PC-3 (cell line): ENCODE results near the gene DMD. TPM values are rescaled to one million over a fixed set of nuclear protein-coding genes. Genes with fewer than 3 reads are reported as not detected.

Experiments used
- ATAC-seq: fragments of 200-7000 bp; cut with Tn5 transposase; 2 replicates; pipeline ENCODE4 v1.9.1; 2020; ENCODE audit warnings: mild to moderate bottlenecking, moderate library complexity
- BruUV-seq: library from RNA; stranded (reverse); fragments of 400-500 nt; replicated peaks from 2 replicates; lab custom pipeline; 2021; lab: Mats Ljungman, UMichigan
- CTCF ChIA-PET: fragments of 300-600 bp; sonication (Branson Sonifier 250); formaldehyde crosslinking; loops from one replicate; lab custom pipeline; 2022; ENCODE audit warnings: antibody characterized with exemption; lab: Charles Lee
- POLR2A ChIA-PET: fragments of 300-600 bp; sonication (Branson Sonifier 250); formaldehyde crosslinking; loops from one replicate; lab custom pipeline; 2022; ENCODE audit warnings: antibody characterized with exemption; ENCODE audit not compliant: unreplicated experiment; lab: Charles Lee
- DNase-seq: peaks from one replicate; pipeline ENCODE4 v3.0.0-alpha.2; 2015
- H2AFZ ChIP-seq: fragments of 300-600 bp; sonication (generic); 2 replicates; pipeline ENCODE4 v1.6.0; 2016; ENCODE audit warnings: antibody characterized with exemption, low read length
- H3F3A ChIP-seq: fragments of 300-600 bp; sonication (generic); one replicate; pipeline ENCODE4 v1.6.0; 2017; ENCODE audit warnings: antibody characterized with exemption, low read length, control low read depth, mild to moderate bottlenecking; ENCODE audit not compliant: unreplicated experiment
- H3K27ac ChIP-seq: fragments of 300-600 bp; sonication (generic); 2 replicates; pipeline ENCODE4 v1.5.1; 2016; ENCODE audit warnings: mild to moderate bottlenecking, low read length
- H3K27me3 ChIP-seq: fragments of 300-600 bp; sonication (generic); 2 replicates; pipeline ENCODE4 v1.6.1; 2016; ENCODE audit warnings: low read length, mixed read lengths
- H3K36me3 ChIP-seq: fragments of 300-600 bp; sonication (generic); 2 replicates; pipeline ENCODE4 v1.6.1; 2016; ENCODE audit warnings: low read depth, mixed run types, low read length, mixed read lengths
- H3K4me1 ChIP-seq: fragments of 300-600 bp; sonication (generic); 2 replicates; pipeline ENCODE4 v1.5.1; 2016; ENCODE audit warnings: low read length; ENCODE audit not compliant: insufficient read depth
- H3K4me2 ChIP-seq: fragments of 300-600 bp; sonication (generic); 2 replicates; pipeline ENCODE4 v1.6.0; 2016; ENCODE audit warnings: low read length
- H3K4me3 ChIP-seq: fragments of 300-600 bp; sonication (generic); 2 replicates; pipeline ENCODE4 v1.5.1; 2016; ENCODE audit warnings: mild to moderate bottlenecking, low read length, mixed read lengths
- H3K79me2 ChIP-seq: fragments of 300-600 bp; sonication (generic); 2 replicates; pipeline ENCODE4 v1.6.1; 2017; ENCODE audit warnings: low read length, mixed read lengths
- H3K9ac ChIP-seq: fragments of 300-600 bp; sonication (generic); 2 replicates; pipeline ENCODE4 v1.6.0; 2016; ENCODE audit warnings: mild to moderate bottlenecking, low read length
- H3K9me2 ChIP-seq: fragments of 300-600 bp; sonication (generic); replicated peaks from 2 replicates; pipeline ENCODE4 v1.6.1; 2016; ENCODE audit warnings: mixed run types, low read length, mixed read lengths
- H3K9me3 ChIP-seq: fragments of 300-600 bp; sonication (generic); 2 replicates; pipeline ENCODE4 v1.6.1; 2016; ENCODE audit warnings: low read length, mixed read lengths
- H4K20me1 ChIP-seq: fragments of 300-600 bp; sonication (generic); 2 replicates; pipeline ENCODE4 v1.6.1; 2016; ENCODE audit warnings: low read length, mixed read lengths
- EZH2 ChIP-seq: fragments of 300-600 bp; sonication (generic); IDR thresholded peaks from one replicate; pipeline ENCODE4 v1.6.1; 2017; ENCODE audit warnings: antibody characterized with exemption, mild to moderate bottlenecking, low read length; ENCODE audit not compliant: unreplicated experiment
- EZH2phosphoT487 ChIP-seq: fragments of 300-600 bp; sonication (generic); IDR thresholded peaks from 2 replicates; pipeline ENCODE4 v1.6.1; 2018; ENCODE audit warnings: mild to moderate bottlenecking, antibody characterized with exemption, low read length, borderline replicate concordance
- intact Hi-C: fragments of 100-400 bp; cut with micrococcal nuclease; formaldehyde crosslinking; loops from 2 replicates; pipeline ENCODE4 v1.9.0; 2023
- total RNA-seq: library from RNA; depleted of rRNA; stranded (reverse); fragments of >200 nt; gene quantifications from 2 replicates; pipeline ENCODE4 v1.2.3, GENCODE V29; 2014
- TF ChIP-seq, protein P1 (sequence below): fragments of 300-600 bp; sonication (generic); conservative IDR thresholded peaks from 2 replicates; pipeline ENCODE4 v1.5.1; 2017; ENCODE audit warnings: antibody characterized with exemption, low read depth, mild to moderate bottlenecking, low read length

Gene DMD
- total RNA-seq, 1 experiment from 2014 or later: not detected

DNA sequence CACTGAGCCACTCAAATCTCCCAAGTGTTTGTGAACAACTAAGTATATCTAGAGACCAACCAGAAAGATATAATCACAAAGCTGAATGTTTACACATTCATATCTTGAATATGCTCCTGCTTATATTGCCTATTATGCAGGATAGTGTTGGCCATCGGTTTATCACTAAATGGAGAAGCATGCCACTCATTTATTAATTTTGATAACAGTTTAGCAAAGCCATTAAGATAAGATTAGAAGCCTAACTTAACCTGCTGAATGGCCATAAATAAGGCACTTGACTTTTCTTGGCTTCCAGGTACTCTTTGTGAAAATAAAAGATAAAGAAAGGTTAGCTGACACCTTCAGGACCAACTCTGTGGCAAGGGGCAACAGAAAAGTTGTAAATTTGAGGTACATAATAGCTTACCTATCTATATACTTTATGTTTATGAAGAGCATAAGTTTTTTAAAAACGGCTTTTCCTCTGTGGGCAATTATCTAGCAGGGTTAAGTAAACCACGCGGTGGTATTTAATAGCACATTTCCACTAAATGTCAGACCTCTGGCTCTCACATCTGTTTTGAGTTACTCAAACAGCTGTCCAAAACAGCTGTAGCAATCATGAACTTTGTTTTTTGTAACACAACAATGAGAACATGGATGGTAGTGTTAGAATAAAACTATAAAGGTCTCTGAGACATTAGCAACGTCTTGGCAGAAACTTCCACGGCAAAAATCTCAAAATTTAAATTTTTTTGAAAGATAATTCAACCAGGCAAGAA, 2080.7 kb downstream of the DMD start:
- Histone ChIP-seq H3K4me2 (no peak overlapping the region), H2AFZ (no peak overlapping the region), H3F3A (no peaks in the 10 kb centered on the region), H3K27ac (no peak overlapping the region), H4K20me1 (no peaks in the 10 kb centered on the region), H3K36me3 (no peaks in the 10 kb centered on the region), H3K4me1 (no peaks in the 10 kb centered on the region), H3K9ac (no peak overlapping the region), H3K79me2 (no peaks in the 10 kb centered on the region), H3K9me3 (no peaks in the 10 kb centered on the region), H3K9me2 (no peaks in the 10 kb centered on the region), H3K4me3 (no peak overlapping the region), H3K27me3 (no peaks in the 10 kb centered on the region)
- ChIA-PET CTCF (no interaction called here), POLR2A (no interaction called here)
- ATAC-seq (no peak), DNase-seq (no peak)
- BruUV-seq: no TSS peak
- TF ChIP-seq EZH2phosphoT487 (no peak), EZH2 (no peak)
- TF ChIP-seq, protein P1, sequence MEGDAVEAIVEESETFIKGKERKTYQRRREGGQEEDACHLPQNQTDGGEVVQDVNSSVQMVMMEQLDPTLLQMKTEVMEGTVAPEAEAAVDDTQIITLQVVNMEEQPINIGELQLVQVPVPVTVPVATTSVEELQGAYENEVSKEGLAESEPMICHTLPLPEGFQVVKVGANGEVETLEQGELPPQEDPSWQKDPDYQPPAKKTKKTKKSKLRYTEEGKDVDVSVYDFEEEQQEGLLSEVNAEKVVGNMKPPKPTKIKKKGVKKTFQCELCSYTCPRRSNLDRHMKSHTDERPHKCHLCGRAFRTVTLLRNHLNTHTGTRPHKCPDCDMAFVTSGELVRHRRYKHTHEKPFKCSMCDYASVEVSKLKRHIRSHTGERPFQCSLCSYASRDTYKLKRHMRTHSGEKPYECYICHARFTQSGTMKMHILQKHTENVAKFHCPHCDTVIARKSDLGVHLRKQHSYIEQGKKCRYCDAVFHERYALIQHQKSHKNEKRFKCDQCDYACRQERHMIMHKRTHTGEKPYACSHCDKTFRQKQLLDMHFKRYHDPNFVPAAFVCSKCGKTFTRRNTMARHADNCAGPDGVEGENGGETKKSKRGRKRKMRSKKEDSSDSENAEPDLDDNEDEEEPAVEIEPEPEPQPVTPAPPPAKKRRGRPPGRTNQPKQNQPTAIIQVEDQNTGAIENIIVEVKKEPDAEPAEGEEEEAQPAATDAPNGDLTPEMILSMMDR: no peak
- intact Hi-C loops: no loop called here

GRCh38 chrX:31128855-31129254, 2082.5 kb downstream of the DMD start:
- intact Hi-C loops: no loop called here
- Histone ChIP-seq H3K27ac (no peak overlapping the region), H4K20me1 (no peaks in the 10 kb centered on the region), H3K4me1 (no peaks in the 10 kb centered on the region), H3K36me3 (no peaks in the 10 kb centered on the region), H3K9me3 (no peaks in the 10 kb centered on the region), H2AFZ (no peak overlapping the region), H3F3A (no peaks in the 10 kb centered on the region), H3K79me2 (no peaks in the 10 kb centered on the region), H3K4me2 (no peak overlapping the region), H3K9ac (no peak overlapping the region), H3K27me3 (no peaks in the 10 kb centered on the region), H3K4me3 (no peak overlapping the region), H3K9me2 (no peaks in the 10 kb centered on the region)
- TF ChIP-seq, protein P1: no peak
- TF ChIP-seq EZH2 (no peak), EZH2phosphoT487 (no peak)
- BruUV-seq: no TSS peak
- ATAC-seq (no peak), DNase-seq (no peak)
- POLR2A ChIA-PET: no interaction called here
- CTCF ChIA-PET: no interaction called here

- Histone ChIP-seq H3K27ac (no peak overlapping the region), H3K4me3 (no peak overlapping the region), H3K36me3 (no peaks in the 10 kb centered on the region), H3F3A (no peaks in the 10 kb centered on the region), H2AFZ (no peak overlapping the region), H3K4me1 (no peaks in the 10 kb centered on the region), H3K79me2 (no peaks in the 10 kb centered on the region), H3K4me2 (no peak overlapping the region), H3K9me3 (no peaks in the 10 kb centered on the region), H3K9me2 (no peaks in the 10 kb centered on the region), H4K20me1 (no peaks in the 10 kb centered on the region), H3K9ac (no peak overlapping the region), H3K27me3 (no peaks in the 10 kb centered on the region)
- ChIA-PET CTCF (no interaction called here), POLR2A (no interaction called here)
- intact Hi-C loops: no loop called here
- no peak for TF ChIP-seq EZH2phosphoT487
- TF ChIP-seq, protein P1: no peak
- no peak for TF ChIP-seq EZH2
- DNase-seq (no peak), ATAC-seq (no peak)
- no TSS peak for BruUV-seq
These were observed 2083.6 kb downstream of the DMD start for GRCh38 chrX:31127716-31128115.
